Endothelial cell (in vitro differentiated cells): Measurements from ENCODE around the gene CEP41. TPM values are rescaled to one million over a fixed set of nuclear protein-coding genes. Genes with fewer than 3 reads are reported as not detected.

Experiments used
- DNase-seq: peaks from one replicate; pipeline ENCODE4 v3.0.0; 2021; ENCODE audit warnings: low spot score
- H3K27ac Mint-ChIP-seq: one replicate; pipeline ENCODE4 v1.8.0; 2021; ENCODE audit warnings: mixed read lengths, inconsistent platforms; ENCODE audit not compliant: unreplicated experiment
- H3K27me3 Mint-ChIP-seq: one replicate; pipeline ENCODE4 v1.8.0; 2021; ENCODE audit warnings: mild to moderate bottlenecking, moderate library complexity, mixed read lengths, inconsistent platforms; ENCODE audit not compliant: unreplicated experiment
- H3K36me3 Mint-ChIP-seq: one replicate; pipeline ENCODE4 v1.8.0; 2021; ENCODE audit warnings: mild to moderate bottlenecking, low read depth, mixed read lengths, inconsistent platforms; ENCODE audit not compliant: unreplicated experiment
- H3K4me1 Mint-ChIP-seq: one replicate; pipeline ENCODE4 v1.8.0; 2021; ENCODE audit warnings: mild to moderate bottlenecking, mixed read lengths, inconsistent platforms; ENCODE audit not compliant: unreplicated experiment
- H3K4me3 Mint-ChIP-seq: one replicate; pipeline ENCODE4 v1.8.0; 2021; ENCODE audit warnings: mild to moderate bottlenecking, mixed read lengths, inconsistent platforms; ENCODE audit not compliant: unreplicated experiment
- H3K9me3 Mint-ChIP-seq: one replicate; pipeline ENCODE4 v1.8.0; 2021; ENCODE audit warnings: mixed read lengths, inconsistent platforms; ENCODE audit not compliant: unreplicated experiment
- total RNA-seq: library from RNA; stranded (reverse); fragmentation: NEBNext Ultra II Directional; extraction: Animal tissue kit (Norgen Biotek cat#: 25700); gene quantifications from one replicate; pipeline ENCODE4 v1.2.1, GENCODE V29; 2021; ENCODE audit not compliant: unreplicated experiment
- TF ChIP-seq, protein P1 (sequence below): fragments of 200-600 bp; sonication (generic); IDR thresholded peaks from one replicate; pipeline ENCODE4 v1.5.0; 2021; ENCODE audit warnings: antibody characterized with exemption; ENCODE audit not compliant: unreplicated experiment

Gene CEP41
- total RNA-seq, 1 donor from 2014 or later, result 14.3 TPM

DNA sequence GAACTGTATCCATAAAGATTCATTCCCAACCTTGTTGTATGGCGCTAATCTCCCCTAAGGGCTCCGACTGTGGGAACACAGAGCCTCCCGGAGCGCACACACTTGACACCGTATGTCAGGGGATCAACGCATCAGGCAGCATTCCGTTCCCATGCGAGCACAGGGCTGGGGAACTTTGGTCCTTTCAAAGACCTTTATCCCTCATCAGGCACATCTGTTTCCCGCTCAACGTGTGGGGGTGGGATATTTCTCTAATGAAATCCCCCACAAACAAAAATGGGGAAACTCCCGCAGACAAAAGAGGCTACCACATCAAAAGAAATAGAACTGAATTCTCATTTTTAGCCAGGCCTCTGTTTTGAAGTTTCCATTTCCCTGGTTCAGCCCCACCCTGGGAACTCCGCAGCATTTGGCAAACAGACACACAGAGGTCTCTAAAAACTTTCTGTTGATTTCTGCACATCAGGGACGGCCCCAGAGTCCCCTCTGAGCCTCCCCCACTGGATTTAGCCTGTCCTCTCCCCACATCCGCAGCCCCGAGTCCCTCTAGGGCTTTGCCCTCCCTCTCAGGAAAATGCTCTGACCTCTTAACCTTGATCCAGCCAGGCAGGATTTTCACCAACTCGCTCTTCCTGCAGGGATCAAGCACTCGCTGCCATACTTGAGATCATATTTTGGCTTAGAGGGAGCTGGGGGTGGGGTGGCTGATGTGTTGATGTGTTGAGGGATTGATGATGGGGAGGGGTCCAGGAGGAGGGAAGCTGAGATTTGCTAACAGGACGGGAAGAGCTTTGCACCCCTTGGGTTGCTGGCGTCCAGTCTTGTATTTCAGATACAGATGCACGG is 89.6 kb downstream of the CEP41 start:
- peaks cover 9% of the 10 kb centered on the region for H3K27me3 Mint-ChIP-seq
- H3K27ac Mint-ChIP-seq, result no peak overlapping the region
- no peaks in the 10 kb centered on the region for H3K9me3 Mint-ChIP-seq
- H3K4me1 Mint-ChIP-seq, result peaks cover 19% of the 10 kb centered on the region
- DNase-seq, result no peak
- H3K4me3 Mint-ChIP-seq, result no peak overlapping the region
- H3K36me3 Mint-ChIP-seq, result no peaks in the 10 kb centered on the region
- TF ChIP-seq, protein P1, sequence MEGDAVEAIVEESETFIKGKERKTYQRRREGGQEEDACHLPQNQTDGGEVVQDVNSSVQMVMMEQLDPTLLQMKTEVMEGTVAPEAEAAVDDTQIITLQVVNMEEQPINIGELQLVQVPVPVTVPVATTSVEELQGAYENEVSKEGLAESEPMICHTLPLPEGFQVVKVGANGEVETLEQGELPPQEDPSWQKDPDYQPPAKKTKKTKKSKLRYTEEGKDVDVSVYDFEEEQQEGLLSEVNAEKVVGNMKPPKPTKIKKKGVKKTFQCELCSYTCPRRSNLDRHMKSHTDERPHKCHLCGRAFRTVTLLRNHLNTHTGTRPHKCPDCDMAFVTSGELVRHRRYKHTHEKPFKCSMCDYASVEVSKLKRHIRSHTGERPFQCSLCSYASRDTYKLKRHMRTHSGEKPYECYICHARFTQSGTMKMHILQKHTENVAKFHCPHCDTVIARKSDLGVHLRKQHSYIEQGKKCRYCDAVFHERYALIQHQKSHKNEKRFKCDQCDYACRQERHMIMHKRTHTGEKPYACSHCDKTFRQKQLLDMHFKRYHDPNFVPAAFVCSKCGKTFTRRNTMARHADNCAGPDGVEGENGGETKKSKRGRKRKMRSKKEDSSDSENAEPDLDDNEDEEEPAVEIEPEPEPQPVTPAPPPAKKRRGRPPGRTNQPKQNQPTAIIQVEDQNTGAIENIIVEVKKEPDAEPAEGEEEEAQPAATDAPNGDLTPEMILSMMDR, result no peak

DNA sequence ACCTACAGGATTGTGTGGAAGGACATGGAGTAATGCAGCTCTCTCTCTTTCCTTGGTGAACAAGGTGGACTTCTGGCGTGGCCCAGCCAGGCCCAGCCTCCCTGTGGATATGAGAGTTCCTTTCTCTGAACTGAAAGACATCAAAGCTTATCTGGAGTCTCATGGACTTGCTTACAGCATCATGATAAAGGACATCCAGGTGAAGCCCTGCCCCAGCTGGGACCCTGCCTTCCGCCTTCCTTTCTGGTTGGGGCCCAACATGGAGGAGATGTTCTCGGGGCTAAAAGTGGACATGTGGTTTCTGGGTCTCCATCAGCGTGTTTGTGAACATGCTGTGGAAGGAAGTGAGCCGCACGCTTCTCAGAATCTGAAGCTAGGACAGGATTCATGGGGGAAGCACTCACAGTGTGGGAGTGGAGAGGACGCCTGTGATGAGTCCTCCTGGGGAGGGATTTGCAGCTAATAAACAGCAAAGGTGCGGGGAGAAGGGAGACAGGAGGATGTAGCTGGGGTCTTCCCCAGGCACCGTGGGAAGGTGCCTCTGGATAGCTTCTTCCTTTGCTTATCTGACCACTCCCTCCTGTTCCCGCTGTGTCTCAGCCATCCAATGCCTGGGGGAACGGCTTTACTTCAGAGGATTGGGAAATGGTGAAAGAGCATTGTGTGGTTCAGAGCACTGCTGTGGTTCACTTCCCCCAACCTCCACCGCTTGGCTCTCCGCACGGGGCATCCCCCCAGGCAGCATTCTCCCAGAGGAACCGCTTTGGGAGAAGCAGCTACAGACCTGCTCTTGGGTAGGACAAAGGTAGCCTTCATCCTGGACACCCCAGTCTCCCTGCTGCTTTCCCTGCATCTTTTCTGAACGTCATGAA is 90.7 kb downstream of the CEP41 start:
- Mint-ChIP-seq H3K27me3 (peaks cover 9% of the 10 kb centered on the region), H3K4me1 (peaks cover 18% of the 10 kb centered on the region), H3K4me3 (peak overlapping the region; percentile 18), H3K36me3 (peaks cover 3% of the 10 kb centered on the region), H3K9me3 (no peaks in the 10 kb centered on the region), H3K27ac (peak overlapping the region; percentile 52)
- DNase-seq, result no peak
- TF ChIP-seq, protein P1, result no peak

DNA sequence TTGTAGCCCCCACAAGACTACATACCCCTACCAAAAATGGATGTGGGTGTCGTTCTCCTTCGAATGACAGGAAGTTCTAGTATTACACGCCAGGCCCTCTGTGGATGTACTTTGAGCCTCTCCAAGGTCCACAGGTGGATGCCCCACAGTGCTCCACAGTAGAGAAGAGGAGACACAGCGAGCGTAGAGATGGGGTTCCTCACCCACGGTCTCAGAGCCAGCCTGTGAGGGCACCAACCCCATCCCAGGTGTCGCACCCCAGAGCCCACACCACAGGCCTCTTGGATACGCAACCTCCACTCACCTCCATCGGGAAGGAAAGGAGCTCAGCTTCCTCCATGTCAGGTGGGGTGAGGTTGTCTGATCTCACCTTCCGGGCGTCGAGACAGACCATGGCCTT is 93.9 kb downstream of the CEP41 start:
- no peak for DNase-seq
- TF ChIP-seq, protein P1, result no peak
- no peak overlapping the region for H3K27ac Mint-ChIP-seq
- no peaks in the 10 kb centered on the region for H3K9me3 Mint-ChIP-seq
- H3K4me1 Mint-ChIP-seq, result peaks cover 17% of the 10 kb centered on the region
- no peak overlapping the region for H3K4me3 Mint-ChIP-seq
- peaks cover 9% of the 10 kb centered on the region for H3K27me3 Mint-ChIP-seq
- peaks cover 3% of the 10 kb centered on the region for H3K36me3 Mint-ChIP-seq

DNA sequence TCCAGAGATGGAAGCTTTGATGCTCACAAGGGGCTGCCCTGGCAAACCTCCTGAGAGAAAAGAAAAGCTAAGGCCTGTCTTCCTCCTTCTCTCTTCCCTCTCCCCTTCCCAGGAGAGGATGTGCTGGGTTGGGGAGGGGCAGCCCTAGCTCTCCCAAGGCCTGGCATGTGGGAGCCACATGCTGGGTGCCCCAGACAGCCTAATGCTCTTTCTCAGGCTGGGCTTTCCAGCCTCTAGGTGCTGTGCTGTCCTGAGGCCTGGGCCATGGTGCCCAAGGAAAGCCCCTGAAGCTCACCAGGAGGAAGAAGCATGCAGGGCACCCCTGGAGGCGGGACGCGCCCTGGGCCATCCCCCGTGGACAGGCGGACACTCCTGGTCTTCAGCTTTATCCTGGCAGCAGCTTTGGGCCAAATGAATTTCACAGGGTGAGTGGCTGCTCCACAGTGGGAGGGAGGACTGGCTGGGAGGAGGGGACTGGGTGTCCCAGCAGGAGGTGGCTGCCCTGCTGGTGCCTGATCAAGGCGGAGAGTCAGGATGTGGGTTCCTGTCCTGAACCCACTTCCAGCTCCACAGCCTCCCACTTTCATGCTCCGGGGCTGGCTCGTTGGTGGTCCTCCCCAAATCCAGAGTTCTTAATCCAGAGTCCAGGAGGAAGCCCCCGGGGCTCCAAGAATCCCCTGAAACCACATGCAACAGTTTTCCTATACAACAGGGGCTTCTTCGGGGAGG is 94.5 kb downstream of the CEP41 start:
- Mint-ChIP-seq H3K27me3 (peaks cover 9% of the 10 kb centered on the region), H3K4me1 (peaks cover 13% of the 10 kb centered on the region), H3K4me3 (no peak overlapping the region), H3K9me3 (no peaks in the 10 kb centered on the region), H3K36me3 (peaks cover 3% of the 10 kb centered on the region), H3K27ac (no peak overlapping the region)
- TF ChIP-seq, protein P1, result no peak
- DNase-seq, result no peak
